ENCODE data around the gene MESP2.

GRCh38 chr15:89761929-89762328 lies 14.2 kb upstream of the MESP2 start:
- no peak for TF ChIP-seq CTCF (IDR thresholded peaks at IDR 0.05)
- no peak for TF ChIP-seq POLR2A (IDR thresholded peaks at IDR 0.05)
- no peak for TF ChIP-seq EP300 (IDR thresholded peaks at IDR 0.05)
